ENCODE data around the gene SUPT3H. TPM values are rescaled to one million over a fixed set of nuclear protein-coding genes. Genes with fewer than 3 reads are reported as not detected.

Gene SUPT3H
- 7.0 and 10.3 TPM in 2 replicates for total RNA-seq (2022)
- percentile 62 among the genes with signal in this experiment for Bru-seq, nascent RNA
- percentile 63 among the genes with signal in this experiment for BruChase-seq, experiment 1, labeled RNA remaining after a 6-hour chase
- percentile 65 among the genes with signal in this experiment for BruChase-seq, experiment 2, labeled RNA remaining after a 2-hour chase
- long read RNA-seq, partial matches to known transcripts, result 2 of 3 reads
- long read RNA-seq, other reads (novel, unspliced or antisense), result 1 of 3 reads

- no peak for TF ChIP-seq CTCF (IDR thresholded peaks at IDR 0.05; ENCODE audit: unreplicated experiment)
- intact Hi-C loops (cut with micrococcal nuclease; ENCODE audit: unreplicated experiment), result loop anchor here (5.0 to 10.0 kb wide), 4 partner anchors 273 to 903 kb away; no protein-coding TSS in a partner anchor
Observed at GRCh38 chr6:45377554-45378333, at the start of gene SUPT3H. SUPT3H (minus strand) TSS chr6:45377934.

GRCh38 chr6:45426251-45426650, 48.5 kb upstream of the SUPT3H start:
- CTCF ChIA-PET, result no interaction called here
- H3K27me3 Mint-ChIP-seq (ENCODE audit: unreplicated experiment), result peaks cover 25% of the 10 kb centered on the region
- no peak overlapping the region for H3K4me3 Mint-ChIP-seq (ENCODE audit: low read depth, unreplicated experiment)
- no peak overlapping the region for H3K27ac Mint-ChIP-seq (ENCODE audit: unreplicated experiment)
- intact Hi-C loops (cut with micrococcal nuclease; ENCODE audit: unreplicated experiment), result no loop called here
- peaks cover 21% of the 10 kb centered on the region for H3K36me3 Mint-ChIP-seq (ENCODE audit: insufficient read depth, unreplicated experiment)
- DNase-seq, result no peak
- H3K9me3 Mint-ChIP-seq (ENCODE audit: low read depth, unreplicated experiment), result no peaks in the 10 kb centered on the region
- no peak for TF ChIP-seq CTCF (IDR thresholded peaks at IDR 0.05; ENCODE audit: unreplicated experiment)
- H3K4me1 Mint-ChIP-seq (ENCODE audit: low read depth, unreplicated experiment), result no peaks in the 10 kb centered on the region
- BruUV-seq (replicated peaks), result no TSS peak

More at GRCh38 chr6:45377554-45378333, at the start of gene SUPT3H:
- CTCF ChIA-PET, result interaction anchor here (0.6 to 3.1 kb wide), 12 partner anchors 9 to 977 kb away, joined by 3 to 20 read pairs (median 4); no protein-coding TSS in a partner anchor
- H3K36me3 Mint-ChIP-seq (ENCODE audit: insufficient read depth, unreplicated experiment), result peaks cover 19% of the 10 kb centered on the region
- peak; percentile 93 for DNase-seq
- H3K4me1 Mint-ChIP-seq (ENCODE audit: low read depth, unreplicated experiment), result no peaks in the 10 kb centered on the region
- BruUV-seq (replicated peaks), result no TSS peak
- H3K9me3 Mint-ChIP-seq (ENCODE audit: low read depth, unreplicated experiment), result no peaks in the 10 kb centered on the region
- no peaks in the 10 kb centered on the region for H3K27me3 Mint-ChIP-seq (ENCODE audit: unreplicated experiment)
- peak within 1 kb of the TSS; percentile 96 for H3K4me3 Mint-ChIP-seq (ENCODE audit: low read depth, unreplicated experiment)
- H3K27ac Mint-ChIP-seq (ENCODE audit: unreplicated experiment), result peak within 1 kb of the TSS; percentile 97

GRCh38 chr6:45424451-45424861, 46.7 kb upstream of the SUPT3H start:
- Mint-ChIP-seq H3K9me3 (ENCODE audit: low read depth, unreplicated experiment) (no peaks in the 10 kb centered on the region), H3K4me1 (ENCODE audit: low read depth, unreplicated experiment) (no peaks in the 10 kb centered on the region), H3K27me3 (ENCODE audit: unreplicated experiment) (peaks cover 43% of the 10 kb centered on the region), H3K36me3 (ENCODE audit: insufficient read depth, unreplicated experiment) (peaks cover 22% of the 10 kb centered on the region), H3K27ac (ENCODE audit: unreplicated experiment) (no peak overlapping the region), H3K4me3 (ENCODE audit: low read depth, unreplicated experiment) (no peak overlapping the region)
- CTCF ChIA-PET, result interaction anchor here (1.0 kb wide), 1 partner anchor 21 kb away, joined by 4 read pairs; no protein-coding TSS in a partner anchor
- DNase-seq, result no peak
- BruUV-seq (replicated peaks), result no TSS peak
- no peak for TF ChIP-seq CTCF (IDR thresholded peaks at IDR 0.05; ENCODE audit: unreplicated experiment)
- intact Hi-C loops (cut with micrococcal nuclease; ENCODE audit: unreplicated experiment), result loop anchor here (5.0 kb wide), 1 partner anchor 98 kb away; no protein-coding TSS in a partner anchor

- no peak for DNase-seq
- CTCF ChIA-PET, result interaction anchor here (1.0 kb wide), 1 partner anchor 22 kb away, joined by 4 read pairs; no protein-coding TSS in a partner anchor
- Mint-ChIP-seq H3K27me3 (ENCODE audit: unreplicated experiment) (peaks cover 48% of the 10 kb centered on the region), H3K4me1 (ENCODE audit: low read depth, unreplicated experiment) (no peaks in the 10 kb centered on the region), H3K9me3 (ENCODE audit: low read depth, unreplicated experiment) (no peaks in the 10 kb centered on the region), H3K27ac (ENCODE audit: unreplicated experiment) (no peak overlapping the region), H3K36me3 (ENCODE audit: insufficient read depth, unreplicated experiment) (peaks cover 22% of the 10 kb centered on the region), H3K4me3 (ENCODE audit: low read depth, unreplicated experiment) (peak overlapping the region; percentile 82)
- no TSS peak for BruUV-seq (replicated peaks)
- intact Hi-C loops (cut with micrococcal nuclease; ENCODE audit: unreplicated experiment), result loop anchor here (5.0 kb wide), 1 partner anchor 98 kb away; no protein-coding TSS in a partner anchor
- no peak for TF ChIP-seq CTCF (IDR thresholded peaks at IDR 0.05; ENCODE audit: unreplicated experiment)
Observed at GRCh38 chr6:45423824-45424450, 46.2 kb upstream of the SUPT3H start.

All from Calu3 (cell line).